SK-N-MC (cell line): ENCODE measurements around the gene FRMD3.

Experiments
- DNase-seq: peaks from one replicate; pipeline ENCODE4 v3.0.0-alpha.2; 2011; ENCODE audit warnings: low read depth, low spot score
- H3K27ac ChIP-seq: fragments of 200-600 bp; sonication (generic); 2 replicates; pipeline ENCODE4 v1.5.1; 2016; ENCODE audit warnings: mixed run types
- H3K36me3 ChIP-seq: fragments of 200-600 bp; sonication (generic); 2 replicates; pipeline ENCODE4 v1.6.1; 2017; ENCODE audit warnings: antibody characterized with exemption, low read length, mixed read lengths; ENCODE audit not compliant: insufficient read depth
- H3K4me3 ChIP-seq: fragments of 200-600 bp; sonication (generic); 2 replicates; pipeline ENCODE4 v1.5.1; 2016
- H3K9ac ChIP-seq: fragments of 200-600 bp; sonication (generic); 2 replicates; pipeline ENCODE4 v1.8.0; 2017; ENCODE audit warnings: mixed run types, mixed read lengths; ENCODE audit not compliant: insufficient read length
- H3K9me3 ChIP-seq: fragments of 200-600 bp; sonication (generic); 2 replicates; pipeline ENCODE4 v1.6.1; 2017; ENCODE audit warnings: low read depth, mild to moderate bottlenecking, antibody characterized with exemption, low read length, moderate library complexity, mixed read lengths
- EZH2 ChIP-seq: fragments of 200-600 bp; sonication (generic); IDR thresholded peaks from one replicate; pipeline ENCODE4 v1.6.1; 2017; ENCODE audit warnings: antibody characterized with exemption
- FOXP2 ChIP-seq: optimal IDR thresholded peaks from 2 replicates; pipeline ENCODE3; 2011; ENCODE audit warnings: mild to moderate bottlenecking, moderate library complexity; ENCODE audit not compliant: insufficient read depth; ENCODE audit errors: extremely low read length, control extremely low read depth
- POLR2AphosphoS5 ChIP-seq: IDR thresholded peaks from 2 replicates; pipeline ENCODE4 v1.6.1; 2012; ENCODE audit warnings: mild to moderate bottlenecking, low read depth, low read length, borderline replicate concordance

FRMD3 gene

GRCh38 chr9:83296123-83296522 lies 242.1 kb downstream of the FRMD3 start:
- Histone ChIP-seq H3K36me3 (no peaks in the 10 kb centered on the region), H3K4me3 (no peak overlapping the region), H3K27ac (no peak overlapping the region), H3K9me3 (no peaks in the 10 kb centered on the region), H3K9ac (no peak overlapping the region)
- no peak for DNase-seq
- no peak for TF ChIP-seq FOXP2
- TF ChIP-seq EZH2: no peak
- no peak for TF ChIP-seq POLR2AphosphoS5

GRCh38 chr9:83294816-83295215 lies 243.4 kb downstream of the FRMD3 start:
- no peaks in the 10 kb centered on the region for H3K36me3 ChIP-seq
- no peak for DNase-seq
- TF ChIP-seq EZH2 (no peak), POLR2AphosphoS5 (no peak)
- no peak overlapping the region for H3K4me3 ChIP-seq
- H3K9ac ChIP-seq: no peak overlapping the region
- no peaks in the 10 kb centered on the region for H3K9me3 ChIP-seq
- H3K27ac ChIP-seq: no peak overlapping the region

- no peak for TF ChIP-seq POLR2AphosphoS5
- no peak for TF ChIP-seq EZH2
- no peak for TF ChIP-seq FOXP2
- Histone ChIP-seq H3K9ac (no peak overlapping the region), H3K9me3 (no peaks in the 10 kb centered on the region), H3K27ac (no peak overlapping the region), H3K4me3 (no peak overlapping the region), H3K36me3 (no peaks in the 10 kb centered on the region)
- DNase-seq: no peak
These were observed 247.0 kb downstream of the FRMD3 start for GRCh38 chr9:83291196-83291595.

GRCh38 chr9:83290692-83291091 lies 247.5 kb downstream of the FRMD3 start:
- Histone ChIP-seq H3K9me3 (no peaks in the 10 kb centered on the region), H3K27ac (no peak overlapping the region), H3K9ac (no peak overlapping the region), H3K36me3 (no peaks in the 10 kb centered on the region), H3K4me3 (no peak overlapping the region)
- TF ChIP-seq POLR2AphosphoS5 (no peak), EZH2 (no peak), FOXP2 (no peak)
- no peak for DNase-seq

GRCh38 chr9:83287021-83287420 lies 251.2 kb downstream of the FRMD3 start:
- Histone ChIP-seq H3K4me3 (no peak overlapping the region), H3K9me3 (no peaks in the 10 kb centered on the region), H3K36me3 (no peaks in the 10 kb centered on the region), H3K9ac (no peak overlapping the region), H3K27ac (no peak overlapping the region)
- DNase-seq: no peak
- TF ChIP-seq EZH2 (no peak), FOXP2 (no peak), POLR2AphosphoS5 (no peak)

GRCh38 chr9:83285445-83286225 lies 252.6 kb downstream of the FRMD3 start:
- Histone ChIP-seq H3K36me3 (no peaks in the 10 kb centered on the region), H3K9ac (no peak overlapping the region), H3K9me3 (no peaks in the 10 kb centered on the region), H3K4me3 (no peak overlapping the region), H3K27ac (no peak overlapping the region)
- TF ChIP-seq FOXP2: no peak
- no peak for TF ChIP-seq POLR2AphosphoS5
- no peak for TF ChIP-seq EZH2
- DNase-seq: no peak

GRCh38 chr9:83284746-83285145 lies 253.5 kb downstream of the FRMD3 start:
- no peak for DNase-seq
- TF ChIP-seq EZH2: no peak
- no peak for TF ChIP-seq FOXP2
- no peak for TF ChIP-seq POLR2AphosphoS5
- Histone ChIP-seq H3K9me3 (no peaks in the 10 kb centered on the region), H3K4me3 (no peak overlapping the region), H3K36me3 (no peaks in the 10 kb centered on the region), H3K9ac (no peak overlapping the region), H3K27ac (no peak overlapping the region)

- no peak for DNase-seq
- TF ChIP-seq FOXP2: no peak
- no peak for TF ChIP-seq EZH2
- no peak for TF ChIP-seq POLR2AphosphoS5
- Histone ChIP-seq H3K9me3 (no peaks in the 10 kb centered on the region), H3K9ac (no peak overlapping the region), H3K27ac (no peak overlapping the region), H3K4me3 (no peak overlapping the region), H3K36me3 (no peaks in the 10 kb centered on the region)
These were observed 254.7 kb downstream of the FRMD3 start for GRCh38 chr9:83283528-83283927.
